Activated CD8-positive, alpha-beta memory T cell treated with anti-CD3 and anti-CD28 coated beads, Interleukin-2, amount 50 U/mL, for 24 hours (primary cell): Measurements from ENCODE around the gene SESN2.

Experiments used
- DNase-seq: peaks from one replicate; pipeline ENCODE4 v3.0.0-alpha.2; 2020; ENCODE audit errors: extremely low read depth

Gene SESN2

GRCh38 chr1:28329395-28330153 lies 70.3 kb downstream of the SESN2 start:
- DNase-seq, result no peak
